A204.1 (cell line): ENCODE measurements around the gene ATP9B.

Source experiments
- FAIRE-seq: peaks from 2 replicates; lab custom pipeline; 2012; peaks lifted over from hg19 to GRCh38; lab: Jason Lieb, UNC

The ATP9B gene

DNA sequence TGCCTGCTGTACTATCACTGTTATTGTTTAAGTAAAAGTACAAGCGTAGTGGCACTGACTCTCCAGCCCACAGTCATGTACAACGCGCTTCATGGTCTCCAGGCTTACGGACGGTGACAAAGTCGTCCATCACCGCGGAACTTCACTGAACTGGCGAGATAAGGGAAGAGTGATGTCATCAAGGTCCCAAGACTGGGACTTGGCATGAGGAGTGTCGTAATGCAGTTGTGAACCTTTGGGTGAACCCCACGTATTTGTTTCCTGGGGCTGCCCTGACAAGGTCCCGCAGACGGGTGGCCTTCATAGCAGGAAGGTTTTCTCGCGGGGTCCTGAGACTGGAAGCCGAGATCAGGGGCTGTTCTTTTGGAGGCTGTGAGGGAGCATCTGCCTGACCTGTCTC is 343.8 kb downstream of the ATP9B start:
- FAIRE-seq, result no peak

DNA sequence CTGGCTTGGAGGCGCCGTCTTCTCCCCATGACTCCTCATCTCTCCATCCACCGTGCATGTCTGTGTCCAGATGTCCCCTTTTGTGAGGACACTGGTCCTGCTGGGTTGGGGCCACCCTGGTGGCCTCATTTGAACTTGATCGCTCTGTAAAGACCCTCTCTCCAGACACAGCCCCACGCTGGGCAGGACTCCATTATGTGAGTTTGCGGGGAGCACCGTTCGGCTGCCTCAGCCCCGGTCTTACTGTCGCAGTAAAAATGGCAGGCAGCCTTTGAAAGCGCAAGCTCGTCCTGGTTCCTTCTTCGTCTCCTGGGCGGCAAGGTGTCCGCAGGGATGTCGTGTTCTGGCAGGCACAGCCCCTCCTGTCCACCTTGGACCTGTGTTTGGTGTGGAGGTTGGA is 344.2 kb downstream of the ATP9B start:
- no peak for FAIRE-seq

DNA sequence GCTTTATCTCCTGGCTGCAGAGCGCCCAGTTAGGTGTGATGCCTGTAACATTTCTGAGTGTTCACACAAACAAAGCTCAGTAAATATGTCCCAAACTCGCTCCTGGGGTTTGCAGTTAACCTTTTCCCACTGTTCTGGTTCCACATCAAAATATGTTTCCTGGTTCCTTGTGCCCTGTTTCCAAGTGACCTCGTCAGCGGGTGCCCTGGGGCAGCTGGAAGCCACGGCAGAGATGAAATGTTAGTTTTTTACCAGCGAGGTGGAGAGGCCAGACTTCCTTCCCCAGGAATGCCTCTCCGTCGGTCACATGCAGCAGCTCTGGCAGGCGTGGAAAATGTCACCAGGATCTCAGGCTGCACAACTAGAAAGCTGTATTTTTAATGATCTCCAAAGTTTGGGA is 344.7 kb downstream of the ATP9B start:
- no peak for FAIRE-seq

DNA sequence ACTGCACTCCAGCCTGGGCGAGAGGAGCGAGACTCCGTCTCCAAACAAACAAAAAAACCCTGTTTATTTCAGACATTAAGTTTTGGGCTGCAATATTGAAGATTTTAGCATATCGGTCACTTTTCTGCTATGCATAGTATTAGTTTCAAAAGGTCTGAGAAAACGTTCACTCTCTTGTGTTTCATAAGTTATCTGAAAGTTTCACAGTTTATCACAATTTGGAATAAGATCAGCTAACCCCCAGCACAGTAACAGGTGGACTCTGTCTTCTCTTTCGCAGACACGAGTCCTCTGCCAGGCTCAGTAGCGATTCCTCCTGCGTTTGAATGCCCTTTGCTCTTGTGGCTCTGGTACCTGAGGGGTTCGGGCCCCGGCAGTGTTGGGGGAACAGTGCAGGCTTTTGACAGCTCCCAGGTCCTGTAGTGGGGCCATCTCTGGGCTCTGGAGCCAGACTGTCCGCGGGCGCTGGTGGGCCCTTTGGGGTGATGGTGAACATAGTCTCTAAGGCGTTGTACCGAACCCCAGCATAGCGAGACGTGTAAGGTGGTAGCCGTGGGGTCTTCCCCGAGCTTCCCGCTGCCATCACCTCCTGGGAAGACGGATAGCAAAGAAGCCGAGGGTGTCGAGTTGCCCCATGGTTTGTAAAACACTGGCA is 347.0 kb downstream of the ATP9B start:
- no peak for FAIRE-seq

DNA sequence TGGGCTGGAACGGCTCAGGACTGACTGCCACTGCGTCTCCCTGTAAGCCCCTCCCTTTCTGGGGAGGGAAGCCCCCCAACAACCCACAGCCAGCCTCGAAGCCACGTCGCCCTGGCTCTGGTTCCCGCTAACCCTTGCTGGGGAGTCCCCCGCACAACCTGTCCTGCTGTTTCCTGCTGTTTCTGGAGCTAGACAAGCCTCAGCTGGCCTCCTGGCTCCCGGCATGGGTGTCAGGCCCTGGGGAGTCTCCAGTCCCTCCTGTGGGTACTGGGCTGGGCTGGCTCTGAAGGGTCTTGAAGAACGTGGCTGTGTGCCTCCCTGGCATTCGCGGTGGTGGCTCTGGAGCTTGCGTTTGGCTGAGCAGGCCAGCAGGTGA is 347.5 kb downstream of the ATP9B start:
- FAIRE-seq, result no peak

DNA sequence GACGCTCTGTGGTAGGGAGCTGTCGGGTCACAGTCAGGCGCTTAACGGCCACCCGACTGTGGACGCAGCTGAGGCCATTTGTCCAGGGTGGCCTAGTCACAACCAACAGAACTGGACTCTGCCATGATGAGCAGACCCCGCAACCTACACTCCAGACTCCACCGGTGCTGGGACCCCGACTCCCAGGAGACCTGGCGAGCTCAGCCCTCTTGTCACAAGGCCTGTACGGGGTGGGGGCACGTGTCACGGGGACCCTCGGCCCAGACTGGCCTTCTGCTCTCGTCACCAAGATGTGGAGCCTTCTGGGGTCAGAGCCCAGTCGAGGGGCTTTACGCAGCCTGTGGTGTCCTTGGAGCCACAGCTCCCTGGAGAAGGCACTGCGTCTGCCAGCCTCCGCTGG is 349.0 kb downstream of the ATP9B start:
- no peak for FAIRE-seq

DNA sequence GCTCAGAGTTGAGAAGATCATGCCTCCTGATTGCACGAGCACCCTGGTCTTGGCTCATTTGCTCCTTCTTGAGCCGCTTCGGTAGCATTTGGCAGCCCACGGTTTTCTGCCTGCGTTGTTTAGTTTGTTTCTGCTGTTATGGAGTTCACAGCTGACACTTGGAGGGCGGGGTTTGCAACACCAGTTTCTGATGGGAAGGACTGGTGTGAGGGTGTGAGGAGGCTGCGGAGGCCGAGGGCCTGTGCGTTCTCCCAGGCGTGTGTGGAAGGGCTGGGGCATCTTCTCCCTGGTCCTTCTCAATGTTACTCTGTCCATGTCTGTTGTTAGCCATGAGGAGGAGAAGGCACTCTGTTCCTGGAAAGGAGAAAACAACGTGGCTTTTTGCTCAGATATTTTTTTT is 349.4 kb downstream of the ATP9B start:
- no peak for FAIRE-seq

DNA sequence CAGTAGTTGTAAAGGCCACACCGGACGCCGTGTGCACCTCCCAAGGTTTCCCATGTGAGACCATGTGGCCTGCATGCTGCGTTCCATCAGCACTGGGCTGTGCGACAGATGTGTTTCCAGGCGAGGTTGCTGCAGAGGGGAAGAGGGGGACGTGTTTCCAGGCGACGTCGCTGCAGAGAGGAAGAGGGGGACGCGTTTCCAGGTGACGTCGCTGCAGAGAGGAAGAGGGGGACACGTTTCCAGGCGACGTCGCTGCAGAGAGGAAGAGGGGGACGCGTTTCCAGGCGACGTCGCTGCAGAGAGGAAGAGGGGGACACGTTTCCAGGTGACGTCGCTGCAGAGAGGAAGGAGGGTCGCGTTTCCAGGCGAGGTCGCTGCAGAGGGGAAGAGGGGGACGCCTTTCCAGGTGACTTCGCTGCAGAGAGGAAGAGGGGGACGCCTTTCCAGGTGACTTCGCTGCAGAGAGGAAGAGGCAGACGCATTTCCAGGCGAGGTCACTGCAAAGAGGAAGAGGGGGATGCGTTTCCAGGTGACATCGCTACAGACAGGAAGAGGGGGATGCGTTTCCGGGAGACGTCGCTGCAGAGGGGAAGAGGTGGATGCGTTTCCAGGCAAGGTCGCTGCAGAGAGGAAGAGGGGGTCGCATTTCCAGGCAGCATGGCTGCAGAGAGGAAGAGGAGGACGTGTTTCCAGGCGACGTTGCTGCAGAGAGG is 351.0 kb downstream of the ATP9B start:
- FAIRE-seq, result no peak

DNA sequence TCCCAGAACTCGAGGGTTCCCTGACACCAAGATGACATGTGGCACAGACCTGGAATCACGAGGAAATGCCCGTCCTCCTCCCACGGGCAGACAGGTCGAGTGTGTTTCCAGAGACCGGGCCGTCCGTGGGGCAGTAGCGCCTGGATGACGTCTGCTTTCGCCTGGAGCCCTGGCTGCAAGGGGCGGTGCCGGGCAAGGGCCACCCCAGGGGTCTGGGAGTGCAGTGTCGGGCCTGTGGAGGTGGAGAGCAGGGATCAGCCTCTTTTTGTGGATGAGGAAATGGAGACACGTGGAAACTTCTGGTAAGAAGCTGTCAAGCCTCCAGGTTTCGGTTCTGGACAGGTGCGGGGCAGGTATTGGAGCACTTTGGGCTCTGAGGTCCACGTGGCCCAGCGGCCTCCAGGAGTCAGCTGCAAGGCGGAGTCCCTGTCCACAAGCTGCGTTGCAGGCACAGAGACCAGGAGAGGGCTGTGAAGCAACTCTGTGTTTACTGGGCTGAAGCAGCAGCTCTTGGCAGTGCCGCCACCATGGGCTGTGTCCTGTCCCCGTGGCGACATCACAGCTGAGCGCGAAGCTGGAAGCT is 352.2 kb downstream of the ATP9B start:
- FAIRE-seq, result no peak

DNA sequence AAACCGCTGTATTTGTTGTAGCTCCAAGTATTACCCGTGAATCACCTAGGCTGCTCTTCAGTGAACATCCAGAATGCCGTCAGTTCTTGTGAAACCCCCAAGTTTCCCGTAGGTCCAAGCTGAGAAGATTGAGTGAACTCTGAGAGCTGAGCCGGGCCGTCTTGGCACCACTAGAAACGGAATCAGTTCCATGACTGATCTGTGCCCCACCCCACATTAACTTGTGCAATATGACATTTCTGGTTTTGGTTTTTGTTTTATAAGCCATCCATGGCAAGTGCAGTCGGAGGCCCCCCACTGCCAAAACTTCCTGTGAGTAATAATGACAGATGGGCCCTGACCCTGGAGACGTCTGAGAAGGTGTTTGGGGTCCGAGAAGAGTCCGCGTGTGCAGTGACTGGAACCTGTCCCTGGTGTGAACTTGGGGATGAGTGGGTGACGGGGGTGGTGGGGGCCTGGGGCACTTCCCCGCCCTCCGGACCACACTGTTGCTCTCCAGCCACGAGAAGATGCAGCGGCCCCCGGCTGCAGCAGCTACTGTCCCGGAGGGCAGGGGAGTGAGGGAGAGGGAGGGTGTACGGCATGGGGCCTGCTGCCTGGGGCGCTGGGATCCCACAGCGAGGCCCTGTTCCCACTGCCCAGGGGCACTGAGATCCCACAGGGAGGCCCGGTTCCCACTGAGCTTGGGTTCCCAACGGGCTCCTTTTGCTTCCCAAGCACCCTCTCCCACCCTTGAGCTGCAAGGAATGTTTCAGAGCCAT is 353.0 kb downstream of the ATP9B start:
- no peak for FAIRE-seq

DNA sequence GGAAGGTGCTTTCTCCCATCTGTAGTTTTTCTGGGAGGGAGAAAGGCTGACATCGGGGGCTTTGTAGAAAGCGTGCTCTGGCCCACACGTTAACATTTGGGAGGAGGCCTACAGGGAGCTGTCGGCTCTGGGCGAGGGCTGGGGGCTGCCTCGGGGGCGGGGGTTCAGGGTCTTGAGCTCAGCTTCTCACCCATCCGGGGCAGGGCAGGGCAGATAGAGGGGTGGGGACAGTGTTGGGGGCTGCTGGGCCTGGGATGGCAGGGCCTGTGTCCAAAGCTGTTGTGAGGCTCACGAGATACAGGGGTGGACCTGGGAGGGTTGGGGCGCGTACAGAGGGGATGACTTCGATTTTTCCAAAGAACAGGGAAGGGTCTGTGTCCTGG is 353.6 kb downstream of the ATP9B start:
- FAIRE-seq, result no peak

DNA sequence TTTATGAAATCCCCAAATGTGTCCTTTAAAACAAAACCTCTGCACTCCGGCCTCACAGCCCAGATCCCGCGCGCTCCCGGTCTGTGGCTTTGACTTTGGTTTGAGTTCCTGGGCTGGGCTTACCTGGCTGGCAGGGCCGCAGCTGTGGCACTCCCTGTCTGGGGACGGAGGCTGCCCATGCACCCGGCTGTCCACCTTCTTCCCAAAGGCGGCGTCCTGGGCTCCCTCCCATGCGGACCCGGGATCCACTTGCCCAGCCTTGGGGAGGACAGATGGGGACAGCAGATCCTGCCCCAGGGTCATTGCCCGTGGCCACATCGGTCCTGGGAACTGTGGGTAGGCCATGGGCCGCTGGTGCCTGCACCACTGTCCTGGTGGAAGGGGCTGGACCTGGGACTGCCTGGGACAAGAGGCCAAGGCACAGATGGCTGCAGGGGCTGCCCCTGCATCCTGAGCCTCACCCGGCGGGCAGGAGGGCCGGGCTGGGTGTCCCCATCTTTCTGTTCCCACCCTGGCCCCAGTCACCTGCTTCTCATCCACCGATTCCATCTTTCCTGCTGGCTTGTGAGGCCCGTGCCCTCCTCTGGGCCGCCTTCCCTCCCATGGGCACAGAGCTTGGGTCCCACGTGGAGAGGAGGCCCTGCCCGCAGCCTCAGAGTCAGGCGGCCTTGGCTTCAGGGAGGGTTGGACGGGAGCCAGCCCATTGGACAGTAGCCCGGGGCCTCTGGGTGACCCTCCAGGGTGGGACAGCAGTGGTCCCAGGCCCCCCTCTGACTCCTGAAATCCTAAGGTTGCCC is 354.2 kb downstream of the ATP9B start:
- FAIRE-seq, result no peak

DNA sequence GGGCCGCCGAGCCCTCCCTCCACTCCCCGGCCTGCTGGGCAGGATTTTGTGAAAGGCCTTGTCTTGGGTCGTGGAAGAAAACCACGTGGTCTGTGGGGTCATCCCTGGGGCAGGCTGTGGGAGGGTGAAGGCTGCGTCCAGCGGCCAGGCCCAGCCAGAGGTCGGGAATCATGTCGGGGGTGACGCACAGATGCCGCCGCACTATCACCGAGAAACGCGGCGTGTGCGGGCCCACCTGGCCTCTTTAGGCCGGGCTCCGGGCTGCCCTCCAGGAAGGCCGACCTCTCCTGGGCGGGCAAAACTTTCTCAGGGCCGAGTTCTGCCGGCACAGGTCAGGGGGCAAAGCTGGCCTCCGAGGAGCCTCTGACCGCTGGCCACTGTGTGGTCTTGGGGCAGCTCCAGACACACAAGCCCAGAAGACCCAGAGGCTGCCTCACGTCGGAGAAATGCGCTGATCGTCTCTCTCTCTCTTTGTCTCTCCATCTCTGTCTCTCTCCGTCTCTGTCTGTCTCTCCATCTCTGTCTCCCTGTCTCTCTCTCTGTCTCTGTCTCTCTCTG is 354.9 kb downstream of the ATP9B start:
- FAIRE-seq, result no peak

DNA sequence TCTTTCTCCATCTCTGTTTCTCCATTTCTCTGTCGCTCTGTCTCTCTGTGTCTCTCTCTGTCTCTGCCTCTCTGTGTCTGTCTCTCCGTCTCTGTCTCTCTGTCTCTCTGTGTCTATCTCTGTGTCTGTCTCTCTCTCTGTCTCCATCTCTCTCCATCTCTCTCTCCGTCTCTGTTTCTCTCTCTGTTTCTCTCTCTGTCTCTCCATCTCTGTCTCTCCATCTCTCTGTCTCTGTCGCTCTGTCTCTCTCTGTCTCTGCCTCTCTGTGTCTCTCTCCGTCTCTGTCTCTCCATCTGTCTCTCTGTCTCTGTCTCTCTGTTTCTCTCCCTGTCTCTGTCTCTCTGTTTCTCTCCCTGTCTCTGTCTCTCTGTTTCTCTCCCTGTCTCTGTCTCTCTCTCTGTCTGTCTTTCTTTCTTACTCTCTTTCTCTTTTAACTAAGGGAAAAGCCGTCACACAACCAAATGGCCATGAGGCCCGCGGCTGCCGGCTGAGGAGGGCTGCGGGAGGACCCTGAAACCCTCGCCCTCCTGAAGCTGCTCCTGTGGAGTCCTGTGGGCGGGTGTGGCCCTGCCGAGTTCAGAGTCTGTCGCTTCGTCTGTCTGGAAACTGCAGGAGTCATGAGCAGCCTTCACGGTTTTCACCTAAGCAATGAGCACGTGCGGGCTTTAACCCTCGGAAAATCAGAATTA is 355.8 kb downstream of the ATP9B start:
- no peak for FAIRE-seq

DNA sequence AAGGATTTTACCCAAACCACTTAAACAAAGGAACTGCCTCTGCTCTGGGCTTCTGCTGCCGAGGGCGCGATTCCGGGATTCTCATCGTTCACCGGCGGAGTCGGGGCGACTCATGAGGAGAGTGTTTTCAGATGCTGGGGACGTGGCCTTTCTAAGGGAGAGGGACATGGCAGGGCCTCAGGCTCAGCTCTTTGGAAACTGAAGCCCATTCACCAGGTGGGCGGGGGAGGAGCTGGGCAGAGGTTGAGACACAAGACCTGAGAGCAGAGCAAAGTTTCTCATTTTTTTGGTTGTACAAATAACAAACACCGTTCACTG is 356.3 kb downstream of the ATP9B start:
- no peak for FAIRE-seq

DNA sequence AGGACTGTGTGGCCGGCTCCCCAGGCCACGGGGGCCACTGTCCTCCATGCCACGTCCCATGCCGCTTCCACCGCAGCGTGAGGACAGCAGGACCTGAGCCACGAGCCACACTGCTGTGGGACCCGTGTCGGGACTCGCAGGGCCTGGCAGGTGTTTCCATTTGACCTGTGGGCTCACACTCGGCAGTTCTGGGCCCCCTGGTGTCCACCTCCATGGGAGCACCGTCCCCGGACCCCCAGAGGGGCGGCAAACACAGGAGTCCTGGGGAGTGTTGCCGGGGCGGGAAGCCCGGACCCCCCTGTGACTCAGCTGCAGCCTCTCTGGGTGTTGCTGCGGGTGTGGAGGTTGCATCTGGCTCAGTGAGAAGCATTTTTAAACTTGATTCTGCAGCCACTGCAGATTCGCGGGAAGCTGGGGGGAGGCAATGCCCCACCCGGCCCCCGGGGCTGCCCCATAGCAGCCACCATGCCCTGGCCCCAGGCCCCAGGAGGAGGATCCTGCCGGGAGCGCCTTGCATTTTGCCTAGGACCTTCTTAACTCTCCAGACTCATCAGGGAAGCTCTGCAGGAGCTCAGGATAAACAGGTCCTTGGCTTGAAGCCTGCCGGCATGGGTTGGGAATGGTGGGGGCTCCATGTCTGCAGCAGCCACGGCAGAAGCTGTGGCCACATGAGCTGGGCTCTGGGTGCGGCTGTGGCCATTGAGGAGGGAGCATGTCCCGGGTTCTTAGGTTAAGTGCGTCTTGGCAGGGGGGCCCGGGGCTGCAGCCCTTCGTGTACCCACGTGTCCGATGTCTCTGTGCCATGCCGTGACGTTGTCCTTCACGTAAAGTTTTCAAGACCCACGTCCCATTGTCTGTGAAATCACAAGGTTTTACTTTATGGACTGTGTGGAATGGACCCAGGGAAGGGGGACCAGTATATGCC is 357.4 kb downstream of the ATP9B start:
- no peak for FAIRE-seq

DNA sequence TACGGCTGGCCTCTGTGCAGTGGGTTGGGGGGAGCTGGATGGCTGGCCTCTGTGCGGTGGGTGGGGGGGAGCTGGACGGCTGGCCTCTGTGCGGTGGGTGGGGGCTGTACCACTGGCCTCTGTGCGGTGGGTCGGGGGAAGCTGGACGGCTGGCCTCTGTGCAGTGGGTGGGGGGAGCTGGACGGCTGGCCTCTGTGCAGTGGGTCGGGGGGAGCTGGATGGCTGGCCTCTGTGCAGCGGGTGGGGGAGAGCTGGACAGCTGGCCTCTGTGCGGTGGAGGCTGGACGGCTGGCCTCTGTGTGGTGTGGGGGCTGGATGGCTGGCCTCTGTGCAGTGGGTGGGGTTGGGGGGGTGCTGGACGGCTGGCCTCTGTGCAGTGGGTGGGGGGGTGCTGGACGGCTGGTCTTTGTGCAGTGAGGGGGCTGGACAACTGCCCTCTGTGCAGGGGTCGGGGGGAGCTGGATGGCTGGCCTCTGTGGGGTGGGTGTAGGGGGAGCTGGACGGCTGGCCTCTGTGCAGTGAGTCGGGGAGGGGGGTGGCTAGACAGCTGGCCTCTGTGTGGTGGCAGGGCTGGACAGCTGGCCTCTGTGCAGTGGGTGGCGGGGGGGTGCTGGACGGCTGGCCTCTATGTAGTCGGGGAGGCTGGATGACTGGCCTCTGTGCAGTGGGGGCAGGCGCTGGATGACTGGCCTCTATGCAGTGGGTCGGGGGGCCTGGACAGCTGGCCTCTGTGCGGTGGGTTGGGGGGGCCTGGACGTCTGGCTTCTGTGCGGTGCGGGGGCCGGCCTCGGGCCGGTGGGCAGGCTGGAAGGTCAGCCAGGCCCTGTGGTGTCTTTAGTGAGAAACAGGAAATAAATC is 358.4 kb downstream of the ATP9B start:
- FAIRE-seq, result no peak
